ENCODE data around the gene ZBED6. TPM values are rescaled to one million over a fixed set of nuclear protein-coding genes. Genes with fewer than 3 reads are reported as not detected.

Gene ZBED6
- total and polyA plus RNA-seq, 9 of the 15 experiments (the other 6 are each of a cell fraction or from before 2014, with no cell fraction given), result 0.21 to 16.6 (median 5.0) TPM

GRCh38 chr1:203795441-203796235, at the start of gene ZBED6, which contains the start of gene ZC3H11A (continued):
- TF ChIP-seq GMEB1 (CRISPR knock-in tag; IDR thresholded peaks at IDR 0.05) (peak; percentile 84), RBM39 (optimal IDR thresholded peaks at IDR 0.05; ENCODE audit: low read depth, low read length) (peak; percentile 71), ADNP (tag; IDR thresholded peaks at IDR 0.05) (no peak), XRCC5 (IDR thresholded peaks at IDR 0.05; ENCODE audit: low read depth, low read length) (no peak), MAZ (CRISPR knock-in tag; conservative IDR thresholded peaks at IDR 0.05 in 1 of 2, IDR thresholded peaks at IDR 0.05 in 1 of 2) (peak; percentile 71 to 77), TARDBP (IDR thresholded peaks at IDR 0.05) (no peak), ELF2 (CRISPR knock-in tag; IDR thresholded peaks at IDR 0.05) (no peak), SREBF1 (IDR thresholded peaks at IDR 0.05; ENCODE audit: borderline replicate concordance, low read depth, low read length) (no peak; the same call in 1 of the 2 replicates), TCF7 (IDR thresholded peaks at IDR 0.05; ENCODE audit: borderline replicate concordance) (0 out of 2 replicates have a peak, but pooled peaks have one; percentile 25), MAX (CRISPR knock-in tag; IDR thresholded peaks at IDR 0.05) (peak; percentile 77), NR1H2 (CRISPR knock-in tag; IDR thresholded peaks at IDR 0.05) (no peak), REST (IDR thresholded peaks at IDR 0.05; ENCODE audit: borderline replicate concordance) (peak; percentile 93), REST (CRISPR knock-in tag; IDR thresholded peaks at IDR 0.05; ENCODE audit: low read depth) (no peak; the same call in 1 of the 2 replicates), MXI1 (IDR thresholded peaks at IDR 0.05; ENCODE audit: low read depth, low read length) (peak; percentile 33; the same call in 1 of the 2 replicates)
- TF ChIP-seq, protein P1, sequence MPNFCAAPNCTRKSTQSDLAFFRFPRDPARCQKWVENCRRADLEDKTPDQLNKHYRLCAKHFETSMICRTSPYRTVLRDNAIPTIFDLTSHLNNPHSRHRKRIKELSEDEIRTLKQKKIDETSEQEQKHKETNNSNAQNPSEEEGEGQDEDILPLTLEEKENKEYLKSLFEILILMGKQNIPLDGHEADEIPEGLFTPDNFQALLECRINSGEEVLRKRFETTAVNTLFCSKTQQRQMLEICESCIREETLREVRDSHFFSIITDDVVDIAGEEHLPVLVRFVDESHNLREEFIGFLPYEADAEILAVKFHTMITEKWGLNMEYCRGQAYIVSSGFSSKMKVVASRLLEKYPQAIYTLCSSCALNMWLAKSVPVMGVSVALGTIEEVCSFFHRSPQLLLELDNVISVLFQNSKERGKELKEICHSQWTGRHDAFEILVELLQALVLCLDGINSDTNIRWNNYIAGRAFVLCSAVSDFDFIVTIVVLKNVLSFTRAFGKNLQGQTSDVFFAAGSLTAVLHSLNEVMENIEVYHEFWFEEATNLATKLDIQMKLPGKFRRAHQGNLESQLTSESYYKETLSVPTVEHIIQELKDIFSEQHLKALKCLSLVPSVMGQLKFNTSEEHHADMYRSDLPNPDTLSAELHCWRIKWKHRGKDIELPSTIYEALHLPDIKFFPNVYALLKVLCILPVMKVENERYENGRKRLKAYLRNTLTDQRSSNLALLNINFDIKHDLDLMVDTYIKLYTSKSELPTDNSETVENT (CRISPR knock-in tag; IDR thresholded peaks at IDR 0.05), result 0 out of 2 replicates have a peak, but pooled peaks have one; percentile 41

Data from K562 (cell line).